HG03342 (cell line): Measurements from ENCODE around the gene MRPL37.
"Not testable (repeated sequence)": the region's sequence is repeated elsewhere in the genome, so short reads cannot be mapped to it uniquely, and the experiment has no call there.

Source experiments
- ATAC-seq: cut with Tn5 transposase; IDR thresholded peaks from one replicate; pipeline ENCODE4 v1.9.1; 2021; ENCODE audit warnings: mild to moderate bottlenecking, moderate library complexity; ENCODE audit not compliant: unreplicated experiment

MRPL37 gene

GRCh38 chr1:54171606-54172005 lies 28.4 kb upstream of the MRPL37 start:
- no peak for ATAC-seq

GRCh38 chr1:54172614-54173599 lies 27.1 kb upstream of the MRPL37 start:
- ATAC-seq = no peak

GRCh38 chr1:54173681-54174080 lies 26.3 kb upstream of the MRPL37 start:
- no peak for ATAC-seq

- ATAC-seq = no peak
Observed at GRCh38 chr1:54174106-54174505, 25.9 kb upstream of the MRPL37 start.

- no peak for ATAC-seq
Observed at GRCh38 chr1:54176621-54177327, 23.2 kb upstream of the MRPL37 start.

- ATAC-seq = no peak
Observed at GRCh38 chr1:54177726-54178125, 22.2 kb upstream of the MRPL37 start.

GRCh38 chr1:54178296-54179070 lies 21.5 kb upstream of the MRPL37 start:
- ATAC-seq = no peak

- no peak for ATAC-seq
Observed at GRCh38 chr1:54180701-54181360, 19.1 kb upstream of the MRPL37 start.

GRCh38 chr1:54186056-54186455 lies 13.9 kb upstream of the MRPL37 start:
- ATAC-seq = no peak

GRCh38 chr1:54188291-54188690 lies 11.7 kb upstream of the MRPL37 start:
- no peak for ATAC-seq

- ATAC-seq = no peak
Observed at GRCh38 chr1:54190526-54190925, 9.4 kb upstream of the MRPL37 start.

GRCh38 chr1:54191525-54191924 lies 8.4 kb upstream of the MRPL37 start:
- ATAC-seq = no peak

- ATAC-seq = no peak
Observed at GRCh38 chr1:54193453-54193852, 6.5 kb upstream of the MRPL37 start.

GRCh38 chr1:54199151-54199764 lies 709 bp upstream of the MRPL37 start:
- ATAC-seq = no peak

GRCh38 chr1:54200519-54200997 lies 591 bp downstream of the MRPL37 start:
- ATAC-seq = peak; percentile 20

GRCh38 chr1:54204199-54204598 lies 4.2 kb downstream of the MRPL37 start:
- no peak for ATAC-seq

- ATAC-seq = no peak
Observed at GRCh38 chr1:54207287-54207686, 7.3 kb downstream of the MRPL37 start.

- not testable (repeated sequence) for ATAC-seq
Observed at GRCh38 chr1:54207896-54208295, 7.9 kb downstream of the MRPL37 start.

GRCh38 chr1:54212872-54213271 lies 12.9 kb downstream of the MRPL37 start:
- ATAC-seq = no peak

GRCh38 chr1:54215523-54215922 lies 15.6 kb downstream of the MRPL37 start:
- ATAC-seq = no peak
